ENCODE results near the gene TAF4. TPM values are rescaled to one million over a fixed set of nuclear protein-coding genes. Genes with fewer than 3 reads are reported as not detected.
A peak's percentile ranks its signal among the peaks of the same experiment; 100 is the strongest.

TAF4 gene
- total RNA-seq, 4 donors from 2014 or later, result 7.1 to 15.9 (median 11.9) TPM

DNA sequence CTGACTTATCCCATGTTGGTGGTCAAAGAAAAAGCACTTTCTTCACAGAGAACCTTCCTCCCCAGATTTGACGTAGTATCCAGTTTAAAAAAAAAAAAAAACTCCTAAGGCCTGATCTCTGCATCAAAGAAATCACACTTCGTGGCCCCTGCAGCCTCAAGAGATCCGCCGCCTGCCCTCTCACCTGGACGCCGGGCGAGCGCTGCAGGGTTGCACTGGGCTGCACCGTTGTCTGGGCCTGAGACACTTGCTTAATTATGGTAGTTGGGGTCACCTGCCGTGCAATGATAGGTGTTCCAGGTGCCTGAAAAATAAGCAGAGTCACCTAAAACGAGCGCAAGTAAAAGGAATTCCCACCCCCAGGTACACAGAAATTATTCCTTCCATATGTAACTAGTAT, 53.0 kb downstream of the TAF4 start:
- TF ChIP-seq, protein P1, sequence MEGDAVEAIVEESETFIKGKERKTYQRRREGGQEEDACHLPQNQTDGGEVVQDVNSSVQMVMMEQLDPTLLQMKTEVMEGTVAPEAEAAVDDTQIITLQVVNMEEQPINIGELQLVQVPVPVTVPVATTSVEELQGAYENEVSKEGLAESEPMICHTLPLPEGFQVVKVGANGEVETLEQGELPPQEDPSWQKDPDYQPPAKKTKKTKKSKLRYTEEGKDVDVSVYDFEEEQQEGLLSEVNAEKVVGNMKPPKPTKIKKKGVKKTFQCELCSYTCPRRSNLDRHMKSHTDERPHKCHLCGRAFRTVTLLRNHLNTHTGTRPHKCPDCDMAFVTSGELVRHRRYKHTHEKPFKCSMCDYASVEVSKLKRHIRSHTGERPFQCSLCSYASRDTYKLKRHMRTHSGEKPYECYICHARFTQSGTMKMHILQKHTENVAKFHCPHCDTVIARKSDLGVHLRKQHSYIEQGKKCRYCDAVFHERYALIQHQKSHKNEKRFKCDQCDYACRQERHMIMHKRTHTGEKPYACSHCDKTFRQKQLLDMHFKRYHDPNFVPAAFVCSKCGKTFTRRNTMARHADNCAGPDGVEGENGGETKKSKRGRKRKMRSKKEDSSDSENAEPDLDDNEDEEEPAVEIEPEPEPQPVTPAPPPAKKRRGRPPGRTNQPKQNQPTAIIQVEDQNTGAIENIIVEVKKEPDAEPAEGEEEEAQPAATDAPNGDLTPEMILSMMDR (IDR thresholded peaks at IDR 0.05), result no peak
- ATAC-seq (ENCODE audit: low FRiP score), result no peak
- no peak for DNase-seq (ENCODE audit: low spot score)

DNA sequence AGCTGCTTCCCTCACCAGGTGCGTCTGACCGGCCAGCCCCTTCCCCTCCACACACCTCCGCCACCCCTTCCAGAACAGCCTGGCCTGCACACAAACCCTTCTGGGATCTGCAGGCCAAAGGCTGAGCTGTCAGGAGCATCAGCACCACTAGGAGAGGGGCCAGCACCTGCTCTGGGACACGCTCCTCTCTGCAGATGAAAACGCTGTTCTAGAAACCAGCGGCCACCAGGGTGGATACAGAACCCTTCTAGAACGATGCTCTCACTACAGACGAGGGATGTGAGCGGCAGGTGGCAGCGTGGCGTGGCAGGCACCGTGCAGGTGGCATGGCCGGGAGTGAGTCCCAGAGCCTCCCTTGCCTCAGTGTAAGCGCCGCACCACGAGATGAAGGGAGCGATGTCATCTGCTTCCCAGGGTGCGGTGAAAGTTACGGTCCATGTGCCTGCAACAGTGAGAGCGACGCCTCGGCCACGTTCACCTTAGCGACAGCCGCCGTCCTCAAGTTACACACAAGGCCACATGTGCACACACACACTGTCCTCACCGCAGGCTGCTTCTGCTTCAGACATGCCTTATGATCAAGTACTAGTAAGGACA, 53.6 kb downstream of the TAF4 start:
- TF ChIP-seq, protein P1 (IDR thresholded peaks at IDR 0.05), result no peak
- ATAC-seq (ENCODE audit: low FRiP score) (no peak), DNase-seq (ENCODE audit: low spot score) (no peak)

DNA sequence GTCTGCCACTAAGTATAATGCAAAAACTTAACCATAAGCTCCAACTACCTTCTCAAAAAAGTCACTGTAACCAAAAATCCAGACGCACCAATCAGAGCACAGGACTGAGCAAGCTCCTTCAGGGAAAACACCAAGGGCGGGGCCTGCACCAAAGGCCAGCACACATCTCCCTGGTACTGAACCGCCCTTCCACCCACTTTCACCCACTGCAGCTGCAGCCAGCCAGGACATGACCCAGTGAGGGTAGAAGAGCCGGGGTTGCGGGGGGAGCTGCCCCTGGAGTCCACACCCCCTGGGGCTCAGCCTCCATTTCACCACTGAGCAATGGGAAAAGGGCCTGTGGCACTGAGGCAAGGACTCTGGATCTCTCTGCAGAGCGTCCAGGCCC, 54.3 kb downstream of the TAF4 start:
- DNase-seq (ENCODE audit: low spot score), result no peak
- no peak for ATAC-seq (ENCODE audit: low FRiP score)
- TF ChIP-seq, protein P1 (IDR thresholded peaks at IDR 0.05), result no peak

DNA sequence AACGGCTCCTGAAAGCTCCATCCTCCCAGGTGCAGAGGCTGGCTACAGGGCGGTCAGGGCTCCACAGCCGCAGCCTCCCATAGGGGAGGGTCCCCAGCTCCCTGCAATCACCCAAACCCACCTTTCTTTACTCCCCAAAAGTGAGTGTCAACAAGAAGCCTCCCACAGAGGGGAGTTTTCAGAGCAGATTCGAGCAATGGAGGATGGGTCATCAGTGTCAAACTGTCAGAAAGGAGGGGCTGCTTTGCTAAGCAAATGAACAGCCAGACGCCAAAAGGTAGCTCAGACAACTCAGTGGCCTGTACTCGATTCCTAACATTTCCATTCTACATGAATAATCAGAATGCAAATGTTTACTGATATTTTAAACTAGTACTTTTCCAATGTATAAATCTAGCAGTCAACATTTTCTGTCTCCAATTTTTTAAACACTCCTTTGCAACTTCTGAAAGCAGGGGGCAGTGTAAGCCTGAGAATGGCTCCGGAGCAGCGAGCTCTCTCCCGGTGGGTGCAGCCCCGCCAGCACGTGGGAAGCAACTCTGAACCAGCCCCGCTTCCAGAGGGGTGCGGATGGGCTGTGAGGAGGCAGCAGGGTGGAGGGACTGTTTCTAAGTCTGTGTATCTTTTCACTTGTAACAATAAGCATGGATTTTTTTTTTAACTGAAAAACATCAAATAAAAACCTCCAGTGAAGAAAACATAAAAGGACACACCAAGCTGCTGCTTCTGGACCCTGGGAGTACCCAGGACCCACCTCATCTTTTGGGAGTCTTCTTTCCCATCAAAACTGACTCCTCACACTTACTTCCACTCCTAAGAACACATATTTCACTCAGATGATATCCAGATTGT, 54.9 kb downstream of the TAF4 start:
- TF ChIP-seq, protein P1 (IDR thresholded peaks at IDR 0.05), result peak in 1 of 3 donors; percentile 67
- DNase-seq (ENCODE audit: low spot score) (no peak), ATAC-seq (ENCODE audit: low FRiP score) (no peak)

DNA sequence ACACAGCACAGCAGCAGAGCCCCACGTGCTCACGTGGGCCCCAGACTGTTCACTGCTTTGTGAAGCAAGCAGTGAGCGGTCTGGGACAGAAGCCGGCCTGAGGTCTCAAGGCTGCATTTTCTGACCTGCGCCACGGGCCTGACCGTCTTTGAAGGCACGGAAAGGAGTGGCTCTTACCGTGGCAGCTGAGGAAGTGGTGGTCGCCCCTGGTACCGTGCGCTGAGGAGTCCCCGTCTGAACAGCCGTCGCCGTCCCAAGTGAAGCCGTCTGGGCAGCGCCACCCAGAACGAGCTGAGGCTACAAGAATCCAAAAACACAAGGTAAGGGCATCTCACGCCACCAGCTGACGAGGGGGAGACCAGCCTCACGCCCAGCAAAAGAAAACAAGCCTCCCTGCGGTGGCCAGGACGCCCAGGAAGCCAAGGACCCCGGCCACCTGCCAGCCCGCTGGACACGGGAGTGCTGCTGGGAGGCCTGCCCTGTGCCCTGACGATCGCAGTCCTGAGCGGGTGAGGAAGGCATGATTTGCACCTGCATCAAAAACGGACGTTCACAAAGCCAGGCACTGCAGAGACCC, 55.7 kb downstream of the TAF4 start:
- no peak for DNase-seq (ENCODE audit: low spot score)
- ATAC-seq (ENCODE audit: low FRiP score), result no peak
- TF ChIP-seq, protein P1 (IDR thresholded peaks at IDR 0.05), result no peak

DNA sequence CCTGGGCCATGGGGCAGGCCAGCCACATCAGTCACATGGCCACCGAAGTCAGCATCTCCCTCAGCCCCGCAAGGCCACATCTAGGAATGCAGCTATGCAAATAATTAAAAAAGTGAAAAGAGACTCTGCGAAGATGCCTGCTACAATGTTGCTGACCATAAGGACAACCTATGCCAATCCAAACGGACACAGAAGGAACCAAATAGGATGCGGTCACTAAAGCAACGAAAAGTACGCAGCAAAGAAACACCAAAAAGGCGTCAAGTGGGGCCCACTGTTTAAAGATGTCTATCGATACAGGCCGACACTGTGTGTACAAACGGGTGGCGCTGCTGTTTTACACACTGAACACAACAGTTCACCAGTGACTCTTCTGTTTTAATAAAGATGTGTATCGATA, 56.4 kb downstream of the TAF4 start:
- no peak for ATAC-seq (ENCODE audit: low FRiP score)
- no peak for DNase-seq (ENCODE audit: low spot score)
- TF ChIP-seq, protein P1 (IDR thresholded peaks at IDR 0.05), result no peak

Measured in omental fat pad (tissue), 4 donors.